SU-DHL-6 (cell line): Measurements from ENCODE around the gene SERPINA5.

ENCODE experiments used
- EZH2phosphoT487 ChIP-seq: fragments of 200-600 bp; sonication (generic), shearing (Covaris generic); conservative IDR thresholded peaks from 2 replicates; pipeline ENCODE4 v1.6.1; 2018; ENCODE audit warnings: mild to moderate bottlenecking, antibody characterized with exemption, low read length, moderate library complexity, mixed read lengths
- TF ChIP-seq, protein P1 (sequence below): fragments of 200-600 bp; sonication (generic); IDR thresholded peaks from one replicate; pipeline ENCODE4 v1.5.1; 2017; ENCODE audit warnings: antibody characterized with exemption, mild to moderate bottlenecking, low read length, moderate library complexity; ENCODE audit not compliant: insufficient read depth, poor library complexity, severe bottlenecking

DNA sequence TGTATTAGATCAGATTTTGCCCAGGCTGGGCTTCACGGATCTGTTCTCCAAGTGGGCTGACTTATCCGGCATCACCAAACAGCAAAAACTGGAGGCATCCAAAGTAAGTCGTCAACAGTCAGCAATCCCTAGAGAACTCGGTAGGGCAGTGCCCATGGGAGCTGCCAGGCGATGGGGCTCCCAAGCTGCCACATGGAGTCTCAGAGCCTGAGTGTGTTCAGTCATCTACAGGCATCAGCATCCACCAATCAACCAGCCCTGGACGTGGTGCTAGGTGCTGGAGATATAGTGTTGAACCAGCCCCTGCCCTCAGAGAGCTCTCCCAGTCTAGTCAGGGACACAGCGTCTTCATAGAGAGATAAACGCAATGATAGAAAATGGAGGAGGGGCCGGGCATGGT is 13.0 kb upstream of the SERPINA5 start:
- TF ChIP-seq, protein P1, sequence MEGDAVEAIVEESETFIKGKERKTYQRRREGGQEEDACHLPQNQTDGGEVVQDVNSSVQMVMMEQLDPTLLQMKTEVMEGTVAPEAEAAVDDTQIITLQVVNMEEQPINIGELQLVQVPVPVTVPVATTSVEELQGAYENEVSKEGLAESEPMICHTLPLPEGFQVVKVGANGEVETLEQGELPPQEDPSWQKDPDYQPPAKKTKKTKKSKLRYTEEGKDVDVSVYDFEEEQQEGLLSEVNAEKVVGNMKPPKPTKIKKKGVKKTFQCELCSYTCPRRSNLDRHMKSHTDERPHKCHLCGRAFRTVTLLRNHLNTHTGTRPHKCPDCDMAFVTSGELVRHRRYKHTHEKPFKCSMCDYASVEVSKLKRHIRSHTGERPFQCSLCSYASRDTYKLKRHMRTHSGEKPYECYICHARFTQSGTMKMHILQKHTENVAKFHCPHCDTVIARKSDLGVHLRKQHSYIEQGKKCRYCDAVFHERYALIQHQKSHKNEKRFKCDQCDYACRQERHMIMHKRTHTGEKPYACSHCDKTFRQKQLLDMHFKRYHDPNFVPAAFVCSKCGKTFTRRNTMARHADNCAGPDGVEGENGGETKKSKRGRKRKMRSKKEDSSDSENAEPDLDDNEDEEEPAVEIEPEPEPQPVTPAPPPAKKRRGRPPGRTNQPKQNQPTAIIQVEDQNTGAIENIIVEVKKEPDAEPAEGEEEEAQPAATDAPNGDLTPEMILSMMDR, result no peak
- TF ChIP-seq EZH2phosphoT487, result no peak
